ENCODE data around the gene ZMAT2.
"Not testable (repeated sequence)": the region's sequence is repeated elsewhere in the genome, so short reads cannot be mapped to it uniquely, and the experiment has no call there.

ZMAT2 gene

GRCh38 chr5:140710899-140711552, 10.8 kb downstream of the ZMAT2 start:
- peak; percentile 93 for FAIRE-seq

DNA sequence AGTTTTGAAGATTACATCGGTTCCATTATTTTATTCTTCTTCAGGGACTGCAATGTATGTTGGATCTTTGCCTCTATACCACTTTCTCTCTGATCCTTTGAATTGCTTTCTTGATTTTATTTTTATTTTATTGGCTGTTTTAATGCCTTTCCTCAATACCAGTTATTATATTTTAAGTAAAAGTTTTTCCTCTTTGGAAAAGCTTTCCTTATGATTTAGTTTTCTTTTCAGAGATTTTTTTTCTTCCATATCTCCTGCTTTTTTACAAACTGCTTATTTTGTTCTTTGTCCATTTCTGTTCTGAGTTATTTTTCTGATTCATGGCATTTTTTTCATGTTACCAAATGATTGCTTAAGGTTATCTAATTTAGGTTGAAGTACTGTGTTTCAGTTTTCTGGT, 11.5 kb downstream of the ZMAT2 start:
- FAIRE-seq, result peak; percentile 3

GRCh38 chr5:140713562-140714094, 13.4 kb downstream of the ZMAT2 start:
- FAIRE-seq, result no peak

DNA sequence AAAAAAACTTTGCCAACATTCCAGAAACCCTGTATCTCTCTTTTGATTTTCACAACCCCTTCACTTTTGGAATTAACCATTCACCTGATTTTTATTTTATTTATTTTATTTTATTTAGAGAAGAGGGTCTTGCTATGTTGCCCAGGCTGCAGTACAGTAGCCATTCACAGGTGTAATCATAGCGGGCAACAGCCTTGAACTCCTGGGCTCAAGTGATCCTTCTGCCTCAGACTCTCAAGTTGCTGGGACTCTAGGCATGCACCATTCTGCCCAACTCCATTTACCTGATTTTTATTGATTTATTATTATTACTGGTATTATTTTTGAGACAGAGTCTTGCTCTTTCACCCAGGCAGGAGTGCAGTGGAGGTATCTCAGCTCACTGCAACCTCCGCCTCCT, 16.0 kb downstream of the ZMAT2 start:
- not testable (repeated sequence) for FAIRE-seq

GRCh38 chr5:140718266-140718592, 18.0 kb downstream of the ZMAT2 start:
- no peak for FAIRE-seq

GRCh38 chr5:140720738-140721137, 20.5 kb downstream of the ZMAT2 start:
- not testable (repeated sequence) for FAIRE-seq

DNA sequence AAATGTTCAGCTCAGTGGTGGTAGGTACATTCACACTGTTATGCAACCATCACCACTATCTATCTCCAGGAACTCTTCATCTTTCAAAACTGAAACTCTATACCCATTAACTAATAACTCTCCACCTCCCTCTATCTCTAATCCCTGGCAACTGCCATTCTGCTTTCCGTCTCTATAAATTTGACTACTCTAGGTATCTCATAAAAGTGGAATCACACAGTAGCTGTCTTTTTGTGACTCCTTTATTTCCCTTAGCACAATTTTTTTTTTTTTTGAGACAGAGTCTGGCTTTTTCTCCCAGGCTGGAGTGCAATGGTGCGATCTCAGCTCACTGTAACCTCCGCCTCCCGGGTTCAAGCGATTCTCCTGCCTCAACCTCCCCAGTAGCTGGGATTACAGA, 21.1 kb downstream of the ZMAT2 start:
- not testable (repeated sequence) for FAIRE-seq

GRCh38 chr5:140725799-140726471, 25.7 kb downstream of the ZMAT2 start:
- FAIRE-seq, result no peak

DNA sequence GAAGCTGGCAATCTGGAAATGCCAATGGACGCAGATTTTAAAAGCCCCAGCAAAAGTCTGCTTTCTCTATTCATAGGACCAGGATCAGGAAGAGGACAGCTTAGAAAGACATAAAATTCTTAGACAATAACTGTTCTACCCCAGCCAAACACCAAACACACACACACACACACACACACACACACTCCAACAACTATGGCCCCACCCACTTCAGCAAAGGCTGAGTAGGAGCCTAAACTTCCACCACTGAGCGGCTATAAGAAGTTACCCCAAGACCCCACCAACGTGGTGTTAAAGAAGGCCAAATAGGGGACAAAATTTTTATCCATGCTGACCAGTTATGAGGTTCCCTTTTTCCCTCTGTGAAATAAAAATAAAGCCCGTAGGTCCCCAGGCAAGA, 32.9 kb downstream of the ZMAT2 start:
- FAIRE-seq, result no peak

DNA sequence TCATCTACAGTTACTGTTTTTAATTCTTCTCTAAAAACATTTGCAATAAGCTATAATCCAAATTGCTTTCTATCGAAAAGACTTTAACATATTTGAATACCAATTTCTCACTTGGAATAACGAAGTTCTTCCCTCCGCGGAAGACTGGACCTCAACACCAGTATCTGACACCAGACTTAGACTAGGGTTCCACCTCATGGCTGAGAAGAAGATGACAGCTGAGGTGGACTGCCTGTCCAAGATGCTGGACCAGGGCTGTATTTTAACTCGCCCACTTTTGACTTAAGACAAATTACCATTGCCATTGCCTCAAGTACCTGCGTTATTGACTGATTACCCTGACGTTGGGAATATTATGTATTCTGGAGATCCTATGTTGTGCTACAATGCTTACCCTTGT, 34.1 kb downstream of the ZMAT2 start:
- no peak for FAIRE-seq

- no peak for FAIRE-seq
Observed at GRCh38 chr5:140737486-140737885, 37.2 kb downstream of the ZMAT2 start.

- no peak for FAIRE-seq
Observed at GRCh38 chr5:140741967-140742366, 41.7 kb downstream of the ZMAT2 start.

- no peak for FAIRE-seq
Observed at GRCh38 chr5:140753561-140753960, 53.3 kb downstream of the ZMAT2 start.
